ENCODE measurements around the gene SGMS1.

The SGMS1 gene

DNA sequence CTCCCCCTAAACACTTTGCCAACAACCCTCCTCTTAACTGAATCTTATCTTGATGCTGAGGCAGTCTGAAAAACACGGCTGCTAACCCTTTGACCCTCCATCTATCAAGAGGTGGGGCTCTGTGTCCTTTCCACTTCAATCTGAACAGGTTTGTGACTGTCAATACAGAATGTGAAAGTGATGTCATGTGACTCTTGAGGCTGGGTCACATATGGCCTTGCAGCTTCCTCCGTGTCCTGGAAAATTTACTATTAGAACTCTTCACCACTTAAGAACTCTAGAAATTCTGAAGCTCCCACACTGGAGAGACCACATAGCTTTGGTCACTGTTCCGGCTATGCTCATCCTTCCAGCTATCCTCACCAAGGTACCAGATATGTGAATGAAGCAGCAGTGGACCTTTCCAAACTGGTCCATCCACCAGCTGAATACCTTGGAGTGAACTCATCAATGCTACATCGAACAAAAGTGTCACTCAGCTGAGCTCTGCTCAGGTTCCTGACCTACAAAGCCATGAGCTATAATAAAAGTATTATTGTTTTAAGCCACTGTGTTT lies 341.7 kb downstream of the SGMS1 start:
- H2BK12ac ChIP-seq (ENCODE audit: low read length in 2 of 2): no peak overlapping the region
- no peak overlapping the region for H2BK15ac ChIP-seq (ENCODE audit: low read depth, poor library complexity, severe bottlenecking)
- H3K4me2 ChIP-seq (ENCODE audit: low read length, poor library complexity, severe bottlenecking): no peak overlapping the region
- H3K4me1 ChIP-seq (ENCODE audit: control insufficient read depth, insufficient read depth, low read depth, low read length): peaks cover 3% of the 10 kb centered on the region
- no peak overlapping the region for H4K91ac ChIP-seq (ENCODE audit: low read length)
- H3K23ac ChIP-seq (ENCODE audit: low read length in 2 of 2): no peak overlapping the region
- no peak for DNase-seq
- no peak overlapping the region for H3K9ac ChIP-seq (ENCODE audit: low read length)
- no peak overlapping the region for H3K18ac ChIP-seq (ENCODE audit: low read depth in 1 of 2, low read length in 2 of 2)
- H3K36me3 ChIP-seq (ENCODE audit: control insufficient read depth in 1 of 2, insufficient read depth in 2 of 2, low read depth in 1 of 2, low read length in 2 of 2): no peaks in the 10 kb centered on the region
- no peak overlapping the region for H2AK5ac ChIP-seq (ENCODE audit: low read length, severe bottlenecking)
- H4K8ac ChIP-seq (ENCODE audit: low read length): no peak overlapping the region
- no peaks in the 10 kb centered on the region for H3K9me3 ChIP-seq (ENCODE audit: control insufficient read depth, low read length)
- no peak overlapping the region for H3K14ac ChIP-seq (ENCODE audit: low read length in 2 of 2)
- H2BK5ac ChIP-seq (ENCODE audit: low read depth, low read length, poor library complexity, severe bottlenecking): no peak overlapping the region
- H2BK120ac ChIP-seq (ENCODE audit: low read depth, low read length): no peak overlapping the region
- H3K4me3 ChIP-seq (ENCODE audit: insufficient read depth in 1 of 2, low read depth in 1 of 2, low read length in 2 of 2): no peak overlapping the region
- H2AFZ ChIP-seq (ENCODE audit: low read depth, low read length): no peak overlapping the region
- H3K79me1 ChIP-seq (replicated peaks; ENCODE audit: low read length, poor library complexity, severe bottlenecking): no peaks in the 10 kb centered on the region
- peaks cover 0 to 25% of the 10 kb centered on the region in 2 experiments for H3K27me3 ChIP-seq (ENCODE audit: control insufficient read depth in 1 of 2, insufficient read depth in 1 of 2, low read length in 2 of 2)
- H3K4ac ChIP-seq (ENCODE audit: low read depth in 1 of 2, low read length in 2 of 2): no peak overlapping the region
- 62% methylated on average over 3 of the region's 4 CpGs for WGBS
- H3K27ac ChIP-seq (ENCODE audit: low read length, poor library complexity, severe bottlenecking): no peak overlapping the region

DNA sequence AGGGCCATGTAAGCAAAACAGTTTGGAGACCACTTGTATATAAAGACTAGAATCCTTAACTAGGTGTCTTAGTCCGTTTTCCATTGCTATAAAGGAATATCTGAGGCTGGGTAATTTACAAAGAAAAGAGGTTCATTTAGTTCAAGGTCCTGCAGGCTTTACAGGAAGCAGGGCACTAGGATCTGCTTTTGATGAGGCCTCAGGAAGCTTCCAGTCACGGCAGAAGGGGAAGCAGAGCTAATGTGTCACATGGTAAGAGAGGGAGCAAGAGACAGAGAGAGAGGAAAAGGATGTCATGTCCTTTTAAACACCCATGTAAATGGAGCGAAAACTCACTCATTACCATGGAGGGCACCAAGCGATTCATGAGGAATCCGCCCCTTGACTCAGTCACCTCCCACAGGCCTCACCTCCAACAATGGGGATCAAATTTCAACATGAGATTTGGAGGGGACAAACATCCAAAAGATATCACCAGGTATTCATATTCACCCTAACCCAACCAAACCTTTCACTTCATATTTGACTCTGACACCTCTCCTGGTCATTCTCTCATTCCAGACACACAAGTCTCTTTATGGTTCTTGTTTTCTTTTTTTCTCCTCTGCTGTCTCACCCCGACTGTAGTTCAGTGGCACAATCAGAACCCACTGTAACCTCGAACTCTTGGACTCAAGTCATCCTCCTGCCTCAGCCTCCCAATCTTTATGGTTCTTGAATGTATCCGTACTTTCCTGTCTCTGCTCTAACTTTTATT lies 342.4 kb downstream of the SGMS1 start:
- peaks cover 3% of the 10 kb centered on the region for H3K4me1 ChIP-seq (ENCODE audit: control insufficient read depth, insufficient read depth, low read depth, low read length)
- H3K23ac ChIP-seq (ENCODE audit: low read length in 2 of 2): no peak overlapping the region
- H4K91ac ChIP-seq (ENCODE audit: low read length): no peak overlapping the region
- WGBS: 71% methylated on average over 8 of the region's 8 CpGs
- H3K9me3 ChIP-seq (ENCODE audit: control insufficient read depth, low read length): no peaks in the 10 kb centered on the region
- peaks cover 4 to 28% of the 10 kb centered on the region in 2 experiments for H3K27me3 ChIP-seq (ENCODE audit: control insufficient read depth in 1 of 2, insufficient read depth in 1 of 2, low read length in 2 of 2)
- no peaks in the 10 kb centered on the region for H3K79me1 ChIP-seq (replicated peaks; ENCODE audit: low read length, poor library complexity, severe bottlenecking)
- no peak overlapping the region for H2BK12ac ChIP-seq (ENCODE audit: low read length in 2 of 2)
- no peak overlapping the region for H4K8ac ChIP-seq (ENCODE audit: low read length)
- no peak overlapping the region for H2BK15ac ChIP-seq (ENCODE audit: low read depth, poor library complexity, severe bottlenecking)
- no peak overlapping the region for H2AK5ac ChIP-seq (ENCODE audit: low read length, severe bottlenecking)
- H3K4me2 ChIP-seq (ENCODE audit: low read length, poor library complexity, severe bottlenecking): no peak overlapping the region
- DNase-seq: no peak
- H3K9ac ChIP-seq (ENCODE audit: low read length): no peak overlapping the region
- no peak overlapping the region for H3K4me3 ChIP-seq (ENCODE audit: insufficient read depth in 1 of 2, low read depth in 1 of 2, low read length in 2 of 2)
- H2BK120ac ChIP-seq (ENCODE audit: low read depth, low read length): no peak overlapping the region
- no peak overlapping the region for H3K27ac ChIP-seq (ENCODE audit: low read length, poor library complexity, severe bottlenecking)
- H3K14ac ChIP-seq (ENCODE audit: low read length in 2 of 2): no peak overlapping the region
- no peak overlapping the region for H2BK5ac ChIP-seq (ENCODE audit: low read depth, low read length, poor library complexity, severe bottlenecking)
- no peak overlapping the region for H3K18ac ChIP-seq (ENCODE audit: low read depth in 1 of 2, low read length in 2 of 2)
- H2AFZ ChIP-seq (ENCODE audit: low read depth, low read length): no peak overlapping the region
- H3K4ac ChIP-seq (ENCODE audit: low read depth in 1 of 2, low read length in 2 of 2): no peak overlapping the region
- no peaks in the 10 kb centered on the region for H3K36me3 ChIP-seq (ENCODE audit: control insufficient read depth in 1 of 2, insufficient read depth in 2 of 2, low read depth in 1 of 2, low read length in 2 of 2)

GRCh38 chr10:50280049-50280841 lies 343.5 kb downstream of the SGMS1 start:
- H3K18ac ChIP-seq (ENCODE audit: low read depth in 1 of 2, low read length in 2 of 2): no peak overlapping the region
- WGBS: 81% methylated on average over 3 of the region's 5 CpGs
- no peak overlapping the region for H4K8ac ChIP-seq (ENCODE audit: low read length)

GRCh38 chr10:50279489-50279888 lies 344.3 kb downstream of the SGMS1 start:
- WGBS: 56% methylated on average over 4 of the region's 5 CpGs
- no peaks in the 10 kb centered on the region for H3K36me3 ChIP-seq (ENCODE audit: control insufficient read depth in 1 of 2, insufficient read depth in 2 of 2, low read depth in 1 of 2, low read length in 2 of 2)

More at GRCh38 chr10:50280049-50280841, 343.5 kb downstream of the SGMS1 start:
- H2AK5ac ChIP-seq (ENCODE audit: low read length, severe bottlenecking): no peak overlapping the region
- no peak overlapping the region for H2BK15ac ChIP-seq (ENCODE audit: low read depth, poor library complexity, severe bottlenecking)
- no peaks in the 10 kb centered on the region for H3K79me1 ChIP-seq (replicated peaks; ENCODE audit: low read length, poor library complexity, severe bottlenecking)
- H3K14ac ChIP-seq (ENCODE audit: low read length in 2 of 2): no peak overlapping the region
- peaks cover 6 to 32% of the 10 kb centered on the region in 2 experiments for H3K27me3 ChIP-seq (ENCODE audit: control insufficient read depth in 1 of 2, insufficient read depth in 1 of 2, low read length in 2 of 2)
- no peak overlapping the region for H2BK12ac ChIP-seq (ENCODE audit: low read length in 2 of 2)
- no peak overlapping the region for H3K9ac ChIP-seq (ENCODE audit: low read length)
- no peak overlapping the region for H3K4me2 ChIP-seq (ENCODE audit: low read length, poor library complexity, severe bottlenecking)
- no peak overlapping the region for H4K91ac ChIP-seq (ENCODE audit: low read length)
- no peak overlapping the region for H3K27ac ChIP-seq (ENCODE audit: low read length, poor library complexity, severe bottlenecking)
- no peak for DNase-seq
- no peak overlapping the region for H2BK120ac ChIP-seq (ENCODE audit: low read depth, low read length)
- no peak overlapping the region for H3K23ac ChIP-seq (ENCODE audit: low read length in 2 of 2)
- no peak overlapping the region for H2BK5ac ChIP-seq (ENCODE audit: low read depth, low read length, poor library complexity, severe bottlenecking)
- H3K36me3 ChIP-seq (ENCODE audit: control insufficient read depth in 1 of 2, insufficient read depth in 2 of 2, low read depth in 1 of 2, low read length in 2 of 2): no peaks in the 10 kb centered on the region
- H3K9me3 ChIP-seq (ENCODE audit: control insufficient read depth, low read length): no peaks in the 10 kb centered on the region
- H3K4me3 ChIP-seq (ENCODE audit: insufficient read depth in 1 of 2, low read depth in 1 of 2, low read length in 2 of 2): no peak overlapping the region
- H3K4ac ChIP-seq (ENCODE audit: low read depth in 1 of 2, low read length in 2 of 2): no peak overlapping the region
- peaks cover 3% of the 10 kb centered on the region for H3K4me1 ChIP-seq (ENCODE audit: control insufficient read depth, insufficient read depth, low read depth, low read length)
- H2AFZ ChIP-seq (ENCODE audit: low read depth, low read length): no peak overlapping the region

More at GRCh38 chr10:50279489-50279888, 344.3 kb downstream of the SGMS1 start:
- Histone ChIP-seq H3K4me3 (ENCODE audit: insufficient read depth in 1 of 2, low read depth in 1 of 2, low read length in 2 of 2) (no peak overlapping the region), H2BK15ac (ENCODE audit: low read depth, poor library complexity, severe bottlenecking) (no peak overlapping the region), H2BK120ac (ENCODE audit: low read depth, low read length) (no peak overlapping the region), H3K27me3 (ENCODE audit: control insufficient read depth in 1 of 2, insufficient read depth in 1 of 2, low read length in 2 of 2) (peaks cover 6 to 29% of the 10 kb centered on the region in 2 experiments), H2BK5ac (ENCODE audit: low read depth, low read length, poor library complexity, severe bottlenecking) (no peak overlapping the region), H2BK12ac (ENCODE audit: low read length in 2 of 2) (no peak overlapping the region), H4K8ac (ENCODE audit: low read length) (no peak overlapping the region), H3K9me3 (ENCODE audit: control insufficient read depth, low read length) (no peaks in the 10 kb centered on the region), H2AFZ (ENCODE audit: low read depth, low read length) (no peak overlapping the region), H3K27ac (ENCODE audit: low read length, poor library complexity, severe bottlenecking) (no peak overlapping the region), H3K79me1 (replicated peaks; ENCODE audit: low read length, poor library complexity, severe bottlenecking) (no peaks in the 10 kb centered on the region), H4K91ac (ENCODE audit: low read length) (no peak overlapping the region), H3K4me2 (ENCODE audit: low read length, poor library complexity, severe bottlenecking) (no peak overlapping the region), H3K4me1 (ENCODE audit: control insufficient read depth, insufficient read depth, low read depth, low read length) (peaks cover 3% of the 10 kb centered on the region), H3K4ac (ENCODE audit: low read depth in 1 of 2, low read length in 2 of 2) (no peak overlapping the region), H2AK5ac (ENCODE audit: low read length, severe bottlenecking) (no peak overlapping the region), H3K18ac (ENCODE audit: low read depth in 1 of 2, low read length in 2 of 2) (no peak overlapping the region), H3K14ac (ENCODE audit: low read length in 2 of 2) (no peak overlapping the region), H3K9ac (ENCODE audit: low read length) (no peak overlapping the region), H3K23ac (ENCODE audit: low read length in 2 of 2) (no peak overlapping the region)
- DNase-seq: no peak
